Thyroid gland (tissue), 4 donors: ENCODE measurements around the gene DLGAP1. TPM values are rescaled to one million over a fixed set of nuclear protein-coding genes. Genes with fewer than 3 reads are reported as not detected.

Experiments used
- DNase-seq, 2 donors: peaks; one replicate each; pipeline ENCODE4 v3.0.0-alpha.2; 2019
- H3K27ac ChIP-seq, 3 donors: fragments of 200-600 bp; sonication (generic); 1 replicate in 2 of 3; 2 replicates in 1 of 3; pipeline ENCODE4 v1.5.1; 2016 to 2019; ENCODE audit warnings: mild to moderate bottlenecking in 1 of 3, moderate library complexity in 1 of 3
- H3K27me3 ChIP-seq: fragments of 200-600 bp; sonication (generic); one replicate; pipeline ENCODE4 v1.5.1; 2019
- H3K36me3 ChIP-seq, 2 donors: fragments of 200-600 bp; sonication (generic); one replicate each; pipeline ENCODE4 v1.5.1; 2016 to 2019
- H3K4me1 ChIP-seq, 2 donors: fragments of 200-600 bp; sonication (generic); one replicate each; pipeline ENCODE4 v1.5.1; 2017 to 2019
- H3K4me3 ChIP-seq, 3 donors: fragments of 200-600 bp; sonication (generic); replicated peaks in 1 of 3; 1 replicate in 2 of 3; 2 replicates in 1 of 3; pipeline ENCODE4 v1.5.1; 2016; ENCODE audit warnings: mild to moderate bottlenecking in 1 of 3
- H3K9me3 ChIP-seq: fragments of 200-600 bp; sonication (generic); one replicate; pipeline ENCODE4 v1.5.1; 2017
- POLR2A ChIP-seq, 2 donors: fragments of 450-650 bp; IDR thresholded peaks; one replicate each; pipeline ENCODE4 v1.6.1; 2017; ENCODE audit warnings: antibody characterized with exemption in 2 of 2, mild to moderate bottlenecking in 2 of 2, moderate library complexity in 1 of 2
- WGBS, 2 donors: methylation state at CpG; one replicate each; pipeline ENCODE4 v1.1.5; 2017; 5-methylcytosine and 5-hydroxymethylcytosine counted together
- intact Hi-C: fragments of 100-400 bp; cut with DNase I; formaldehyde crosslinking; loops from one replicate; pipeline ENCODE4 v1.15.1; 2023
- total RNA-seq, 4 donors: library from RNA; depleted of rRNA; stranded (reverse); fragments of >200 nt; gene quantifications; one replicate each; pipeline ENCODE4 v1.2.3, GENCODE V29; 2016
- TF ChIP-seq, protein P1 (sequence below), 6 experiments: fragments of 200-600 bp in 3 of 6; fragments of 450-650 bp in 3 of 6; sonication (generic) in 3 of 6; IDR thresholded peaks; one replicate each; pipeline ENCODE4 v1.5.1; 2016 to 2019; ENCODE audit warnings: antibody characterized with exemption in 6 of 6, mild to moderate bottlenecking in 2 of 6, inconsistent platforms in 1 of 6, moderate library complexity in 1 of 6

Gene DLGAP1
- total RNA-seq, 4 donors from 2014 or later: 0.25 to 2.7 (median 0.77) TPM

GRCh38 chr18:3874581-3874980 is 580.5 kb downstream of the DLGAP1 start:
- H3K36me3 ChIP-seq: no peaks in the 10 kb centered on the region
- no peak overlapping the region for H3K4me3 ChIP-seq
- WGBS, 2 donors: 67 to 77% methylated on average over 3 of the region's 3 CpGs
- no peak for TF ChIP-seq POLR2A (IDR thresholded peaks at IDR 0.05)
- TF ChIP-seq, protein P1, sequence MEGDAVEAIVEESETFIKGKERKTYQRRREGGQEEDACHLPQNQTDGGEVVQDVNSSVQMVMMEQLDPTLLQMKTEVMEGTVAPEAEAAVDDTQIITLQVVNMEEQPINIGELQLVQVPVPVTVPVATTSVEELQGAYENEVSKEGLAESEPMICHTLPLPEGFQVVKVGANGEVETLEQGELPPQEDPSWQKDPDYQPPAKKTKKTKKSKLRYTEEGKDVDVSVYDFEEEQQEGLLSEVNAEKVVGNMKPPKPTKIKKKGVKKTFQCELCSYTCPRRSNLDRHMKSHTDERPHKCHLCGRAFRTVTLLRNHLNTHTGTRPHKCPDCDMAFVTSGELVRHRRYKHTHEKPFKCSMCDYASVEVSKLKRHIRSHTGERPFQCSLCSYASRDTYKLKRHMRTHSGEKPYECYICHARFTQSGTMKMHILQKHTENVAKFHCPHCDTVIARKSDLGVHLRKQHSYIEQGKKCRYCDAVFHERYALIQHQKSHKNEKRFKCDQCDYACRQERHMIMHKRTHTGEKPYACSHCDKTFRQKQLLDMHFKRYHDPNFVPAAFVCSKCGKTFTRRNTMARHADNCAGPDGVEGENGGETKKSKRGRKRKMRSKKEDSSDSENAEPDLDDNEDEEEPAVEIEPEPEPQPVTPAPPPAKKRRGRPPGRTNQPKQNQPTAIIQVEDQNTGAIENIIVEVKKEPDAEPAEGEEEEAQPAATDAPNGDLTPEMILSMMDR (IDR thresholded peaks at IDR 0.05): no peak
- intact Hi-C loops: loop anchor here (10.0 kb wide), 1 partner anchor 170 kb away; no protein-coding TSS in a partner anchor
- no peaks in the 10 kb centered on the region for H3K27me3 ChIP-seq
- H3K27ac ChIP-seq: no peak overlapping the region
- no peaks in the 10 kb centered on the region for H3K9me3 ChIP-seq
- DNase-seq: no peak
- peaks cover 0 to 7% of the 10 kb centered on the region in 2 donors for H3K4me1 ChIP-seq

DNA sequence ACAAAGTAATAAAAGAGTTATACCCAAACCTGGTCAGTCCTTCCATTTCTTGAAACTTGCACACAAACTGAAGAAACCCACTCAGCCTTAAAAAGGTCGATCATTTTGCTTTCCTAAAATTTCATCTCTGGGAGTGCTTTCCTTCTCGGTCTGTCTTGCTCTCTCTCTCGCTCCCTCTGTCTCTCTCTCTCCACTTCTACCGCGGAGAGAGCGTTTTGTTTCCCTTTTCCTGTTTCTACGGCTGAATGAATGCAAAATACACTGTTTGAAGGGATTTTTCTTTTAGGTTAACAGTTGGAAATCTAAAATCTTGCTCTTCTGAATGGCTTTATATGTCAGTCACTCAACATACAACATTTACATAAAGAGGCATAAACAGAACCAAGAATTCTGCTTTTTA is 581.0 kb downstream of the DLGAP1 start:
- TF ChIP-seq POLR2A (IDR thresholded peaks at IDR 0.05): no peak
- TF ChIP-seq, protein P1 (IDR thresholded peaks at IDR 0.05): no peak
- peak in 1 of 2 donors; percentile 11 for DNase-seq
- H3K27me3 ChIP-seq: no peaks in the 10 kb centered on the region
- no peaks in the 10 kb centered on the region for H3K36me3 ChIP-seq
- H3K27ac ChIP-seq: no peak overlapping the region
- H3K9me3 ChIP-seq: no peaks in the 10 kb centered on the region
- 4 to 7% methylated on average over 7 of the region's 7 CpGs for WGBS, 2 donors
- peaks cover 0 to 7% of the 10 kb centered on the region in 2 donors for H3K4me1 ChIP-seq
- no peak overlapping the region for H3K4me3 ChIP-seq
- intact Hi-C loops: loop anchor here (10.0 kb wide), 1 partner anchor 169 kb away; no protein-coding TSS in a partner anchor

DNA sequence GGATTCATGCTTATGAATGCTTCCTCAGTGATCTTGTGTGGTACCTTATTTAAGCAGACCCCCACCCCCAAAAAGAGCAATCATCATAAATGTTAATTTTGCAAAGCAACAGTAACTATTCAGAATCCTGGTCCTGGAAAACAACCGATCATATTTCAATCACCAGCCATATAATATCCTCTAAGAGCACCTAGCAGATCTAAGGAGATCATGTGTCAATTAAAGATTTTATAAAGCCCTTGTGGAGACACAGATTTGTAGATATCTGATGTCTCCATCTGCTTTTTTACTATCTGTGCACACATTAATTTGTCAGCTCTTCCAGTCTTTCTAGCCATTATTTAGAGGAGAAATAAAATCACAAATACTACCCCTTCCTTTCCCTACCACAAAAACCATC is 581.4 kb downstream of the DLGAP1 start:
- no peak overlapping the region for H3K4me3 ChIP-seq
- 71 to 86% methylated on average over 1 of the region's 1 CpG for WGBS, 2 donors
- H3K4me1 ChIP-seq: peaks cover 0 to 7% of the 10 kb centered on the region in 2 donors
- H3K27ac ChIP-seq: peak overlapping the region in 1 of 3 donors; percentile 5
- intact Hi-C loops: loop anchor here (10.0 kb wide), 1 partner anchor 169 kb away; no protein-coding TSS in a partner anchor
- no peaks in the 10 kb centered on the region for H3K9me3 ChIP-seq
- no peak for DNase-seq
- no peaks in the 10 kb centered on the region for H3K27me3 ChIP-seq
- TF ChIP-seq POLR2A (IDR thresholded peaks at IDR 0.05): no peak
- TF ChIP-seq, protein P1 (IDR thresholded peaks at IDR 0.05): no peak
- H3K36me3 ChIP-seq: no peaks in the 10 kb centered on the region

DNA sequence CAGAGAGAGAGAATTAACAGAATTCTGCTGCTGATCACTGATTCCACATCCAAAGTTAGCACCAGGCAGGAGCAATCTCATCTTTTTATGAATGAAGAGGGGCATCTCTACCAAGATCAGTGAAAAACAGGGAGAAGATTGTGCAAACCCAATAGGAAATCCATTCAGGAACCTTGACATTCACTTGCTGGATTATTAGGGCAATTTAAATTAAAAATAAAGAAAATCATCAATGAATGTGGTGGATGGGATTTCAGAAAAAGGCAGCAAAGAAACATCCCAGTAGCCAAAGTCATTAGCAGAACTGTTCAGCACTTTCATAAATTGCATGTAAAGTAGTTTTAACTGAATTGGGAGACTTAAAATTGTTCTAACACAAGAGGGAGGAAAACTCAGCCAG is 581.9 kb downstream of the DLGAP1 start:
- Histone ChIP-seq H3K4me3 (no peak overlapping the region), H3K9me3 (no peaks in the 10 kb centered on the region), H3K4me1 (peaks cover 1 to 11% of the 10 kb centered on the region in 2 donors), H3K27ac (peak overlapping the region in 1 of 3 donors; percentile 5), H3K27me3 (no peaks in the 10 kb centered on the region), H3K36me3 (no peaks in the 10 kb centered on the region)
- TF ChIP-seq, protein P1 (IDR thresholded peaks at IDR 0.05): no peak
- no peak for TF ChIP-seq POLR2A (IDR thresholded peaks at IDR 0.05)
- DNase-seq: no peak
- intact Hi-C loops: loop anchor here (10.0 kb wide), 1 partner anchor 168 kb away; no protein-coding TSS in a partner anchor

DNA sequence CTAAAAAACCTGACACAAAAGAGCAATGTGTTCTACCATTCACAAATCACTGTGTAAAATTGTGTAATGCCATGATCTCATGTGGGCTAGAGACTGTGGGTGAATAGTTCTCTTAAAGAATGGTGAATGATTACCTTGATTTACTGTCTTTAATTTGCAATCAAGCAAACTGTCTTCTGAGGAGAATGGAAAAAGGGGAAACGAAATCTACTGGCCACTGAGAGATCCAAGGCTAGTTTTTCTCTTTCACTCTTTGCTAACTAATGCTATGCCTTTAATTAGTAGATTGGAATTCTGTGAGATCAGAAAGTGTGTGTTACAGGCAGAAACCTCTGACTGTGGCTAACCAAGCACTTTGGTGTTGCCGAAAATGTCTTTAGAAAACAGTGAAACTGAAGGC is 582.5 kb downstream of the DLGAP1 start:
- 82 to 83% methylated on average over 2 of the region's 2 CpGs for WGBS, 2 donors
- H3K36me3 ChIP-seq: no peaks in the 10 kb centered on the region
- DNase-seq: no peak
- no peaks in the 10 kb centered on the region for H3K9me3 ChIP-seq
- TF ChIP-seq, protein P1 (IDR thresholded peaks at IDR 0.05): no peak
- no peak for TF ChIP-seq POLR2A (IDR thresholded peaks at IDR 0.05)
- H3K4me3 ChIP-seq: no peak overlapping the region
- no peak overlapping the region for H3K27ac ChIP-seq
- intact Hi-C loops: loop anchor here (10.0 kb wide), 1 partner anchor 168 kb away; no protein-coding TSS in a partner anchor
- H3K4me1 ChIP-seq: peaks cover 7 to 16% of the 10 kb centered on the region in 2 donors
- H3K27me3 ChIP-seq: no peaks in the 10 kb centered on the region
